MM.1S (cell line): ENCODE results near the gene MACROH2A2.

Experiments
- CTCF ChIP-seq: fragments of 300-600 bp; sonication (generic); IDR thresholded peaks from 2 replicates; pipeline ENCODE4 v1.5.1; 2016; ENCODE audit warnings: antibody characterized with exemption, low read length, mixed read lengths
- EZH2 ChIP-seq: fragments of 300-600 bp; sonication (generic); optimal IDR thresholded peaks from 2 replicates; pipeline ENCODE3; 2017; ENCODE audit warnings: low read depth, mild to moderate bottlenecking, antibody characterized with exemption, low read length, mixed read lengths
- EZH2phosphoT487 ChIP-seq: fragments of 300-600 bp; sonication (generic); IDR thresholded peaks from 2 replicates; pipeline ENCODE4 v1.6.1; 2018; ENCODE audit warnings: antibody characterized with exemption, low read length

GRCh38 chr10:70068925-70069324, 16.3 kb downstream of the MACROH2A2 start:
- TF ChIP-seq CTCF, result no peak
- no peak for TF ChIP-seq EZH2
- no peak for TF ChIP-seq EZH2phosphoT487
